ENCODE measurements around the gene GOSR1.
"Not testable (repeated sequence)": the region's sequence is repeated elsewhere in the genome, so short reads cannot be mapped to it uniquely, and the experiment has no call there.

Gene GOSR1

GRCh38 chr17:30477083-30477773, at the start of gene GOSR1:
GOSR1 (plus strand) TSS chr17:30477408; CDS start chr17:30477434, 26 bp downstream.
- DNase-seq: peak; percentile 91

DNA sequence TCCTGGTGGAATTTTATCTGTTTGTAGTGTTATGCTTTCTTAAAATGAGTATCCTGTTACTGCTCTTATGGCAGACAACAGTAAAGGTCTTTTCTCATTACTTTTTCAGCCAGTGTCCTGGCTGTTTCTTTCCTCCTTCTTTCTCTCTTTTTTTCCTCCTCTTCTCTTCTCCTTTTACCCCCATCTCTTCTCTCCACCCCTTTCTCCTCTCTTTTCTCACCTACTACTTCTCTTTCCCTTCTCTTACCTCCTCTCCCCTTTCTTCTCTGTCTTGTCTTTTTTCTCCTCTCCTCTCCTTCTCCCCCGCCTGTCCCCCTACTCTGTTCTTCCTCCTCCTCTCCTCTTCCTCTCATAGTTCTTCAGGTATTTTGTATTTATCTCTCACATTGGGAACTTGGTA, 49.6 kb upstream of the GOSR1 start:
- DNase-seq: no peak

- DNase-seq: no peak
These were observed 48.1 kb upstream of the GOSR1 start for GRCh38 chr17:30429155-30429554.

GRCh38 chr17:30433514-30433913, 43.7 kb upstream of the GOSR1 start:
- no peak for DNase-seq

GRCh38 chr17:30436729-30437128, 40.5 kb upstream of the GOSR1 start:
- no peak for DNase-seq

- no peak for DNase-seq
These were observed 33.5 kb upstream of the GOSR1 start for GRCh38 chr17:30443721-30444120.

DNA sequence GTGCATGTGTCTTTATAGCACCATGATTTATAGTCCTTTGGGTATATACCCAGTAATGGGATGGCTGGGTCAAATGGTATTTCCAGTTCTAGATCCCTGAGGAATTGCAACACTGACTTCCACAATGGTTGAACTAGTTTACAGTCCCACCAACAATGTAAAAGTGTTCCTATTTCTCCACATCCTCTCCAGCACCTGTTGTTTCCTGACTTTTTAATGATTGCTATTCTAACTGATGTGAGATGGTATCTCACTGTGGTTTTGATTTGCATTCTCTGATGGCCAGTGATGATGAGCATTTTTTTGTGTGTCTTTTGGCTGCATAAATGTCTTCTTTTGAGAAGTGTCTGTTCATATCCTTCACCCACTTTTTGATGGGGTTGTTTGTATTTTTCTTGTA, 30.6 kb upstream of the GOSR1 start:
- not testable (repeated sequence) for DNase-seq

- DNase-seq: no peak
These were observed 27.7 kb upstream of the GOSR1 start for GRCh38 chr17:30449480-30449879.

- no peak for DNase-seq
These were observed 26.8 kb upstream of the GOSR1 start for GRCh38 chr17:30450125-30451027.

GRCh38 chr17:30454635-30455034, 22.6 kb upstream of the GOSR1 start:
- no peak for DNase-seq

DNA sequence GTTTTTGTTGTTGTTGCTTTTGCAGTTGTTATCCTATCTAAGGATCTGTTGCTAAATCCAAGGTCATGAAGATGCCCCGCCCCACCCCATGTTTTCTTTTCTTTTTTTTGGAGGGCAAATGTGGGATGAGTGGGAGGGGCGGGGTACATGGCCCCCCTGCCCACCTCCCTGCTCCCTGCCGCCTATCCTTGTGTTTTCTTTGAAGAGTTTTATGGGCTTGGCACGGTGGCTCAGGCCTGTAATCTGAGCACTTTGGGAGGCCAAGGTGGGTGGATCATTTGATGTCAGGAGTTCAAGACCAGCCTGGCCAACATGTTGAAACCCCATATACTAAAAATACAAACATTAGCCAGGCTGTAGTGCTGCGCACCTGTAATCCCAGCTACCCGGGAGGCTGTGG, 18.8 kb upstream of the GOSR1 start:
- DNase-seq: no peak

DNA sequence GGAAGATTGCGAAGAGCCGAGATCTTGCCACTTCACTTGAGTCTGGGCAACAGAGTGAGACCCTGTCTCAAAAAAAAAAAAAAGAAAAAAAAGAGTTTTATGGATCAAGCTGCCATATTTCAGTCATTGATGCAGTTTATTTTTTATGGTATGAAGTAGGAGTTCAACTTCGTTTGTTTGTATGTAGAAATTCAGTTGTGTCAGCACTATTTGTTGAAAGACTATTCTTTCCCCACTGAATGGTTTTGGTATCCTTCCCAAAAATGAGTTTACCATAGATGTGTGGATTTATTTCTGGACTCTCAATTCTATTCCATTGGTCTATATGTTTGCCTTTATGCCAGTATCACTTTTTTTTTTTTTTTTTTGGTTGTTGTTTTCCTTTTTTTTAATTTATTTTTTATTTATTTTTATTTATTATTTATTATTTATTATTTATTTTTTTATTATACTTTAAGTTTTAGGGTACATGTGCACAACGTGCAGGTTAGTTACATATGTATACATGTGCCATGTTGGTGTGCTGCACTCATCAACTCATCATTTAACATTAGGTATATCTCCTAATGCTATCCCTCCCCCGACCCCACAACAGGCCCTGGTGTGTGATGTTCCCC, 18.3 kb upstream of the GOSR1 start:
- DNase-seq: not testable (repeated sequence)

DNA sequence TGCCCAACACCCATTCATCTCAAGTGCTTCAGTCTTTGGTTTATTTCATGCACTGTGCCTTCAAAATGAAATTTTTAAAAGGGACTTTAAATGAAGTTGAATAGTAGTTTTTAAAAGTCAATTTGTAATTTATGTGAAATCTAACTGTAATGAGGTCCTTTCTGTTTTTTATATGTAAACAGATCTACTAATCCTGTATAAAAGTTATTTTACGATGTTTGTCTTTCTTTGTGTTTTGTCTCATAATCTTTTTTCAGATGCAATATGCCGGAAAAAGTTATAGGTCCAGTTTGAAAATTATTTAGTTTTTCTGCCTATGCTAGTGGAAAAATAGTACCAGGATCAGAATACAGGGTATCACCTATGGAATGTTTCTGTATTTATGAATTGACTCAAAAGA, 8.7 kb upstream of the GOSR1 start:
- DNase-seq: no peak

DNA sequence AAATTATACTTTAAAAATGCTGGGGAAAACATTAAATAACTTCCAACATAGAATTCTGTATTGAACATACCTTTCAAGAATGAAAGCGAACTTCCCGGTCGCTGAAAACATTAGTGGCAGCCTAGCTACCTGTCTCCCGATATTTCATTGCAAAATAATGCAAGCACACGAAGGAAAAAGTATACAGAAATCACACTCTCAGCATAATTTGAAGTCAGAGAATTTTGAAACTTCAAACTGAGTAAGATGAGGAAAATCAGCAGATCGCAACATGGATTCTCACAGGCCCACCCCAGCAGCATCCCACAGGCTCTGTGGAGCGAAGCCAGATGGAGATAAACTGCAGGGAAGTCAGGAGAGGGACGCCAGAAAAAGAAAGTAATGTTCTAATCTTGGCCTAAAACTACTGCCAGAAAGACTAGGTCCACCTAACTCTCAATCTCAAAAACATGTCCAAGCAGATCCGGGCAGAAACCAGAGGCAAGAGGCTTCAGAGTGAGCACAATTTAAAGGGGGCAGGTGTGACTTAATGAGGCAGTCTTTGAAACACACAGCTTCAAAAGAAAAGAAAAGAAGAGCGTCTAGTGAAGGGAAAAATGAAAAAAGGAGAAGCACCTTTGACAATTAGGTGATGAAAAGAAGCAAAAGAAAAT, 4.8 kb upstream of the GOSR1 start:
- DNase-seq: no peak

GRCh38 chr17:30475206-30475605, 2.0 kb upstream of the GOSR1 start:
- no peak for DNase-seq

- DNase-seq: no peak
These were observed 504 bp upstream of the GOSR1 start for GRCh38 chr17:30476726-30477082.

- peak; percentile 17 for DNase-seq
These were observed 537 bp downstream of the GOSR1 start for GRCh38 chr17:30477774-30478115.

DNA sequence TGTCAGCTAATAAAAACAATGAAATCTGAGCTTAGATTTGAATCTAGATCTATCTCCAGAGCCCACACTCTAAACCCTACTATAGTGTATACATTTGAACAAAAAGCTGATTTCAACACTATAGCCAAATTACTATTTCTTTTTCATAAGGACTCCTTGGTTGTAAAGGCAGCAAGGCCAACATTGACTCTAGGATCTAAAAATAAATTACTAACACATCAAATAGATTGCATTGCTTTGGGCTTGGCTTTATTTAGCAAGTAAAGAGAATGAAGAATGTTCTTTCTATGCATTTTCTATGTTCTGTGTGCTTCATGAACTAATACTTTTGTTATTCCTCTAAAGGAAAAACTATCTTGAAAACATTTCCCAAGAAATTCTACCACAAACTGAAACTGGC, 5.3 kb downstream of the GOSR1 start:
- no peak for DNase-seq

- DNase-seq: no peak
These were observed 6.0 kb downstream of the GOSR1 start for GRCh38 chr17:30483159-30483558.

DNA sequence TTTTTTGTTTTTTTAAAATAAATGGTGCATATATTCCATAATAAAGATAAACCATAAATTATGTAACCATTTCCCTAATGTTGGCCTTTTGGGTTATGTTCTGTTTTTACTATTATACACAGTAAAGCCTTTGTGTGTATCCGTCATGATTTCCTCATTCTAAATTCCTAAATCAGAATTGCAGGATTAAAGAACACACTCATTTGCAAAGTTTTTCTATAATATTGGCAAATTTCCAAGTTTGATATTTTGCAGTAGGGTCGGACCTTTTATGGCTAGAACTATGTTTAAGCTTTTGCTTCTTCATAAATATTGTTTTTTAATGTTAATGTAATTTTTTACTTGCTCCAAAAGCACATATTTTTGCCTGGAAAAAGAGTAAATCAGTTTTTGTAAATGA, 16.6 kb downstream of the GOSR1 start:
- no peak for DNase-seq

DNA sequence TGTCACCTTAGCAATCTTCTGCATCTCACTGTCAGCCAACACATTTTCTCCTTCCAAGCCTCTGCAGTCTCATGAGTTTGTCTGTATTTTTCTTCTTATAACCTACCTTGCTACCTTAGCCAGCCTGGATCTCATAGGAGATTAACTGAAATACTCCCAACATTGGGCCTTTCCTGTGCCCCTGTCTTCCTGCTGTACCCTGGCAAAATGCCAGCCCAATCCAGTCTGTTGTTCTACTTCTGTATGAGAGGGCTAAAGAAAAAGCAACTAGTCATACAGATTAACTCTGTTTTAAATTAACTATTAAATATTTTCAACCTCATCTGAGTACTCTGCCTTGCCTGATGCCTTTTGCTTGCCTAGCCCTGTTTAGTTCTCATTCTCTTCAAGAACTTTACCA, 18.4 kb downstream of the GOSR1 start:
- DNase-seq: no peak

- no peak for DNase-seq
These were observed 26.4 kb downstream of the GOSR1 start for GRCh38 chr17:30503558-30503957.

GRCh38 chr17:30505868-30506417, 28.7 kb downstream of the GOSR1 start:
- DNase-seq: no peak
